ENCODE measurements around the gene TEC. TPM values are rescaled to one million over a fixed set of nuclear protein-coding genes. Genes with fewer than 3 reads are reported as not detected.

Gene TEC
- total RNA-seq, 1 donor from 2014 or later = 0.21 TPM

DNA sequence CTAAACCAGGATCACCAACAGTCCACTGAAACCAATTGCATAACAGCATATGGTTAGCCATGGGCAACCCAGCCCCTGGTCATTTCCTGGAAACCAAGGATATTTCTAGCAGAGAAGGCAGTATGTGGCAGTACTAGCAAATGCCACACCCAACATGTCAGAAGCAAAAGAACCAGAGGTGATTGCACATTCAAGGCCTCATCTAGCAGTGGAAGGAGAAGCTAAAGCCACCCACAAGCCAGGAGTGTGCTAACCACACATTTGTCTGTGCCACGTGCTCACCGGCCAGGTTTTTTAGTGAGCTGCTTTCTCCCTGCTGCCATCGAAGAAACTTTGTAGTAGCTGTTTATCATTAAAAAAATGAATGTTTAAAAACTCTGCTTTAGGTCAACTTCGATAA lies 42.0 kb downstream of the TEC start:
- TF ChIP-seq CTCF (conservative IDR thresholded peaks at IDR 0.05) = no peak
- DNase-seq (ENCODE audit: low read depth, low spot score) = no peak
- no peaks in the 10 kb centered on the region for H3K4me1 Mint-ChIP-seq
- no peak overlapping the region for H3K4me3 Mint-ChIP-seq
- H3K36me3 Mint-ChIP-seq (ENCODE audit: low read depth) = no peaks in the 10 kb centered on the region
- no peaks in the 10 kb centered on the region for H3K9me3 Mint-ChIP-seq
- H3K27me3 Mint-ChIP-seq (ENCODE audit: low read depth) = no peaks in the 10 kb centered on the region
- H3K27ac Mint-ChIP-seq (ENCODE audit: unreplicated experiment) = no peak overlapping the region

GRCh38 chr4:48226199-48226598 lies 43.4 kb downstream of the TEC start:
- no peak for DNase-seq (ENCODE audit: low read depth, low spot score)
- H3K4me3 Mint-ChIP-seq = no peak overlapping the region
- no peaks in the 10 kb centered on the region for H3K36me3 Mint-ChIP-seq (ENCODE audit: low read depth)
- H3K9me3 Mint-ChIP-seq = no peaks in the 10 kb centered on the region
- H3K27me3 Mint-ChIP-seq (ENCODE audit: low read depth) = no peaks in the 10 kb centered on the region
- no peaks in the 10 kb centered on the region for H3K4me1 Mint-ChIP-seq
- no peak overlapping the region for H3K27ac Mint-ChIP-seq (ENCODE audit: unreplicated experiment)
- no peak for TF ChIP-seq CTCF (conservative IDR thresholded peaks at IDR 0.05)

DNA sequence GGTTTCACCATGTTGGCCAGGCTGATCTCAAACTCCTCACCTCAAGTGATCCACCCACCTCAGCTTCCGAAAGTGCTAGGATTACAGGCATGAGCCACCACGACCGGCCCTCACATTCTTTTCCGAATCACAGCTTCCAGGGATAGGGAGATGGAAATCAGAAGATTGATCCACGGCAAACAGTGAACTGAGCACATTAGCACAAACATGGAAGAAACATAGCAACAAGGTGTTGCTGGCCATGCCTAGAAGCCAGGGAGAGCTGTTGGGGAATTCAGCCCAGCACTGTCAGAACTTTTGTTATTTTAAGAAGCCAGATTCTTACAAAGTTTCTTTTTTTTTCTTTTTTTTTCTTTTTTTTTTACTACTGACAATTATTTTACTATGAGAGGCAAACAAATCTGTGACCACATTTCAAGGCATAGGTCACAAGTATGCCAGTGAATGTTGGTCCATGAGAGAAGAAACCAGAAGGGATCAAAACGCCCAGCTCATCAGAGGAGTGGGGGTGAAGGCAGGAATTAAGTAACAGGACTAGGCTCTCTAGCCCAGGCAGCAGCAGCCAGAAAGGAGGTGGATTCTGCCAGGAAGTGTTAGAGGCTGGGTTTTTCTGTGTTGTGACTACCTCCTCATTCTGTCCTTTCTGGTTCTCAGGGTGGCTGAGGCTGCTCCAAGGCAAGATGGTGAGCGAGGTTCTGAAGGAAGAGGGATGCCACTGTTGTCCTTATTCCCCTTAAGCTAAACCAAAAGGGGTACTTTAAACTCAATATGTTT lies 44.1 kb downstream of the TEC start:
- Mint-ChIP-seq H3K27me3 (ENCODE audit: low read depth) (no peaks in the 10 kb centered on the region), H3K4me1 (no peaks in the 10 kb centered on the region), H3K4me3 (no peak overlapping the region), H3K36me3 (ENCODE audit: low read depth) (no peaks in the 10 kb centered on the region), H3K9me3 (no peaks in the 10 kb centered on the region), H3K27ac (ENCODE audit: unreplicated experiment) (no peak overlapping the region)
- no peak for DNase-seq (ENCODE audit: low read depth, low spot score)
- no peak for TF ChIP-seq CTCF (conservative IDR thresholded peaks at IDR 0.05)

GRCh38 chr4:48224606-48225005 lies 45.0 kb downstream of the TEC start:
- no peaks in the 10 kb centered on the region for H3K27me3 Mint-ChIP-seq (ENCODE audit: low read depth)
- H3K4me1 Mint-ChIP-seq = no peaks in the 10 kb centered on the region
- DNase-seq (ENCODE audit: low read depth, low spot score) = no peak
- no peaks in the 10 kb centered on the region for H3K9me3 Mint-ChIP-seq
- no peak overlapping the region for H3K27ac Mint-ChIP-seq (ENCODE audit: unreplicated experiment)
- H3K36me3 Mint-ChIP-seq (ENCODE audit: low read depth) = no peaks in the 10 kb centered on the region
- no peak for TF ChIP-seq CTCF (conservative IDR thresholded peaks at IDR 0.05)
- H3K4me3 Mint-ChIP-seq = no peak overlapping the region

DNA sequence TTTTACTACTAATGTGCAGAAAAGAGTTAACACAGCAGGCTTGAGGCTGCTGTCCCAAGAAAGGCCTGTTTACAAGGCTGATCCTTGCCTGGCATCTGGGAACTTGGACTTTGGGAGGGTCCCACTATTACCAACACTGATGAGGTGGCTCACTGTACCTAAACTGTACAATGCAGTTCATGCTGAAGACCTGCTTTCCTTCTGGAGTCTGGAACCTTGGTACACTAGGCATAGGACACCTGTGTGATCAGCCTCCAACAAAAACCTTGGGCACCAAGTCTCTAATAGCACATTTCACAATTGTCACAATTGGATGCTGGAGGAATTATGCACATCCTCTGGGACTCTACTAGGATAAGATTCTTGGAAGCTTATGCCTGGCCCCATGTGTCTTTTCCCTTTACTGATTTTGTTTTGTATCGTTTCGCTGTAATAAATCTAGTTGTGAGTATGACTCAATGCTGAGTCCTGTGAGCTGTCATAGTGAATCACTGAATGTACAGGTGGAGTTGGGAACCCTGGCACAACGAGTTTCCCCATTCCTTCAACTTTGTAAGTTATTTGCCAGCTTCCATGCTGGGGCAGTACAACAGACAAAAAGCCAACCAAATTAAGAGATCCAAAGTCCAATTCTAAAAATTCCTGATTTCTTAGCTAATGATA lies 45.9 kb downstream of the TEC start:
- Mint-ChIP-seq H3K36me3 (ENCODE audit: low read depth) (no peaks in the 10 kb centered on the region), H3K4me1 (no peaks in the 10 kb centered on the region), H3K9me3 (no peaks in the 10 kb centered on the region), H3K27ac (ENCODE audit: unreplicated experiment) (no peak overlapping the region), H3K27me3 (ENCODE audit: low read depth) (no peaks in the 10 kb centered on the region), H3K4me3 (no peak overlapping the region)
- TF ChIP-seq CTCF (conservative IDR thresholded peaks at IDR 0.05) = no peak
- no peak for DNase-seq (ENCODE audit: low read depth, low spot score)

Measured in neural crest cell (in vitro differentiated cells).